HG03066 (cell line): ENCODE data around the gene TMEM115.

Source experiments
- ATAC-seq: cut with Tn5 transposase; IDR thresholded peaks from one replicate; pipeline ENCODE4 v1.9.1; 2021; ENCODE audit warnings: low read depth; ENCODE audit not compliant: unreplicated experiment

The TMEM115 gene

GRCh38 chr3:50354186-50354764 lies 5.0 kb downstream of the TMEM115 start:
- no peak for ATAC-seq

GRCh38 chr3:50353245-50354004 lies 5.9 kb downstream of the TMEM115 start:
- no peak for ATAC-seq

DNA sequence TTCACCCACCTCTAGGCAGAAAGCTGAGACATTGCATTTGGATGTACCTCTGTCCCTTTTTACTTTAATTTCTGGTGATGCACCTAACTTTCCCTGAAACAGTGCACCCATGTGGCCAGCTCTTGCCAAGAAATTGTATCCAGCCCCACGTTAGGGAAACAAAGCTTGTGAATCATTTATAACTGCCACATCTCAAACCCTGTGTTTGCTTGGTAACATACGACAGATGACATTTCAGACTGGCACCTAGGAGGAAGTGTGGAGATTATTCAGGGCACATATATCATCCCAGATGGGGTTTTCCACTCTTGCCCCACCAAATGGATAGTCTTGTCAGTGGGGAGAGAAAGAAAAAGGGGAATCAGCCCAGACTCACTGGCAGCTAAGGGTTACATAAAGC lies 6.5 kb downstream of the TMEM115 start:
- ATAC-seq, result no peak

DNA sequence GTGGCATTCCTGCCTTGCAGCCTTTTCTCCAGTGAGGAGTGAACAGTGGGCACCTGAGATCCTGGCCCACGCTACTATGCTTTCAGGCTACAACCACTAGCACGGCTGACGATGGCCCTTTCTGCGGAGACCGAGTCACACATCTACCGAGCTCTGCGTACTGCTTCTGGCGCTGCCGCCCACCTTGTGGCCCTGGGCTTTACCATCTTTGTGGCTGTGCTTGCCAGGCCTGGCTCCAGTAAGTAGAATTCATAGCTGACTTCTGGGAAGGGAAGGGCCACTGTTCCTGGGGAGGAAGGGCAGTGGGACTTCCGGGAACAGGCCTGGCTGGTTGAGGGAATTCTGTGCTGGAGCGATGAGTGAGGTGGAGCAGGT lies 8.0 kb downstream of the TMEM115 start:
- ATAC-seq, result no peak

GRCh38 chr3:50350527-50351322 lies 8.6 kb downstream of the TMEM115 start, which contains the start of the genes CYB561D2 and NPRL2:
Gene CYB561D2 (plus strand): TSS chr3:50350862. CDS start chr3:50351434, 572 bp downstream.
Gene NPRL2 (minus strand): TSS chr3:50350775. CDS start chr3:50350652, 123 bp downstream.
- peak; percentile 80 for ATAC-seq

GRCh38 chr3:50350213-50350526 lies 9.2 kb downstream of the TMEM115 start:
- ATAC-seq, result no peak

GRCh38 chr3:50347187-50347813 lies 12.0 kb downstream of the TMEM115 start:
- no peak for ATAC-seq

DNA sequence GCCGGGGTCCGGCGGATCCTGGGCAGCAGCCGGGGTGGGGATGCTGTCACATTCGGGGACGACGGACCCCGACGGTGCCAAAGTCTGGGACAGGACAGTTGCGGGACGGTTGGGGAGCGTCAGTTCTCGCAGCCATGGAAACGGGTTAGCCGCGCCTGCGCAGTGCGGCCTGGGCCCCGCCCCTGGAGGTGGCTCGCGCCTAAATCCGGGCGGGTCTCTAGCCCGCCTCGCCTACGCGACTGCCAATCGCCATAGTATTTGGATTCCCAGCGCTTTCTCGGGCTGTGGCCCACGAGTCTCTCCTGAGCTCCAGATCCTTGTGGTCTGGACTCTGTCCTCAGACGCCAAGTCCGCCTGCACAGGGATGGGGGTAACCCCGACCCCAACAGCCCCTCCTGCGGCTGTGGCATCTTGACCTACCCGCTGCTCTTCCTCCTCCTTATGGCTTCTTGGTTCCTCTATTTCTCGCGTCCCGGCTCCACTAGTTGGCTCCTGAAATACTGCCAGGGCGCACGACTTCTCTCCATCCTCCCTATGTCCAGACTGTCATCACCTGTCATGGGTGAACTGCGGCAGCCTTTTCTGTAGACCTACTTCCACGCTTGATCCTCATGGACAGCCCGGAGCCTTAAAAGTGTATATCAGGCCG lies 13.6 kb downstream of the TMEM115 start, which contains the start of gene ZMYND10:
TSS of gene ZMYND10 (minus strand) at position 147 of the 649 bp plus-strand sequence. CDS start 153 bp downstream, outside the sequence.
- ATAC-seq, result no peak

GRCh38 chr3:50345008-50345407 lies 14.3 kb downstream of the TMEM115 start:
- ATAC-seq, result no peak

- no peak for ATAC-seq
These were observed 16.3 kb downstream of the TMEM115 start for GRCh38 chr3:50342813-50343633.

DNA sequence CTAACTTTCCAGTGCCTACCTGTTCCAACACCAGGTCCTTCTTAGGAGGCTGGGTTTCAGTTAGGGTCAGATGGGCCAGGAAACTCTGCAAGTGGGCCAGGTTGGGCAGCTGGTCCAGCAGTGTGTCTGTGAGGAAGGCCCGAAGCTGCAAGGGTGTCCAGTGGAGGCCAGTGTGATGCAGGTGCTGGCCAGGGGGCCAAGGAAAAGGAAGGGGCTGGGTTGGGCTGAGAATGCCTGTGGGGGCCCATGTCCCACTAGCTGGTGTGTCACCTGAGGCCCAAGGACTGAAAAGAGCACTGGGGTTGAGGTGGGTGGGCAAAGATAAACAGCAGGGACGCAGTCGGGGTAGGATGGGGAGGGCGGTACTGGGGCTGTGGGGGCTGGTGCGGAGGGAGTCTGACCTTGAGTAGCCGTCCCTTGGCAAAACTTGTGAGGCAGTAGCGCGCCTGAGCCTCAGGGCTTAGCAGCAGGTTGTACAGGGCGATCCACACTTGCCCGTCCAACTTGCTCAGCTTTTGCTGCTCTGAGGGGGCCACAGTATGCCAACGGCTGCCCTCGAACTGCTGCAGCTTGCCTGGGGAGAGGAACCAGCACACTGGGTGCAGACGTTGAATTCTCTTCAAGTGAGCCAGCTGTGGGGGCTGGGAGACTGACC lies 17.2 kb downstream of the TMEM115 start:
- ATAC-seq, result no peak

GRCh38 chr3:50341537-50341936 lies 17.8 kb downstream of the TMEM115 start:
- ATAC-seq, result no peak

GRCh38 chr3:50340448-50341329 lies 18.6 kb downstream of the TMEM115 start, which contains the start of gene RASSF1:
Gene RASSF1 (minus strand): TSS chr3:50340836. CDS start chr3:50340805, 31 bp downstream.
- ATAC-seq, result peak; percentile 17

DNA sequence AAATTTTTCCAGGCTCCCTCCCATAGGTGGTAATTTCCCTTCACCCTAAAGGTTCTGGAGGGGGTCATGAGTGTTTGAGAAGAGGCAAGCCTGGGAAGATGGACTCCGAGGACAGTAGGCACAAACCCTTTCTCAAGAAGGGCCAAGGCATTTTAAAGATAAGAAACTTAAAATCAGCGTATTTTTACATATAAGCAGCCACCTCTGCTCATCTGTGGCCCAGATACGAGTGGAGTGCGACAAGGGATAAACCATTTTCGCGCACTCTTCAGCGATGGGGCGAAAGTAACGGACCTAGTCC lies 19.2 kb downstream of the TMEM115 start:
- ATAC-seq, result no peak

GRCh38 chr3:50339485-50340146 lies 19.7 kb downstream of the TMEM115 start:
- no peak for ATAC-seq

- ATAC-seq, result no peak
These were observed 20.4 kb downstream of the TMEM115 start for GRCh38 chr3:50338965-50339364.

- ATAC-seq, result peak; percentile 69
These were observed 22.0 kb downstream of the TMEM115 start for GRCh38 chr3:50337175-50337861.
